IMR-90 (cell line): ENCODE results near the gene VPS33A. TPM values are rescaled to one million over a fixed set of nuclear protein-coding genes. Genes with fewer than 3 reads are reported as not detected.

Experiments used
- ATAC-seq: fragments of 200-7000 bp; cut with Tn5 transposase; 2 replicates; pipeline ENCODE4 v1.9.1; 2020; ENCODE audit warnings: low read depth, mild to moderate bottlenecking, moderate library complexity
- BruUV-seq: library from RNA; stranded (reverse); fragments of 400-500 nt; replicated peaks from 2 replicates; lab custom pipeline; 2021; lab: Mats Ljungman, UMichigan
- CTCF ChIA-PET: fragments of 300-600 bp; formaldehyde crosslinking; extraction: SDS; loops from one replicate; lab custom pipeline; 2021; ENCODE audit warnings: antibody characterized with exemption; lab: Yijun Ruan, JAX
- POLR2A ChIA-PET: fragments of 300-600 bp; sonication (Branson Sonifier 250); formaldehyde crosslinking; loops from one replicate; lab custom pipeline; 2022; ENCODE audit warnings: antibody characterized with exemption; ENCODE audit not compliant: unreplicated experiment; lab: Charles Lee
- DNase-seq: peaks from one replicate; pipeline ENCODE4 v3.0.0; 2013
- H2AFZ ChIP-seq: replicated peaks from 2 replicates; pipeline ENCODE3; 2013; ENCODE audit warnings: low read length, mild to moderate bottlenecking; ENCODE audit not compliant: poor library complexity
- H2AK5ac ChIP-seq: 2 replicates; pipeline ENCODE4 v1.6.1; 2013; ENCODE audit warnings: low read depth, low read length, inconsistent platforms
- H2AK9ac ChIP-seq: replicated peaks from 2 replicates; pipeline ENCODE3; 2013; ENCODE audit warnings: mild to moderate bottlenecking, low read depth, low read length, moderate library complexity; ENCODE audit not compliant: poor library complexity
- H2BK120ac ChIP-seq: 2 replicates; pipeline ENCODE4 v1.6.1; 2013; ENCODE audit warnings: low read depth, low read length, inconsistent platforms
- H2BK15ac ChIP-seq: 3 replicates; pipeline ENCODE4 v1.6.1; 2013; ENCODE audit warnings: low read depth, low read length, inconsistent platforms
- H2BK20ac ChIP-seq: 2 replicates; pipeline ENCODE4 v1.6.1; 2013; ENCODE audit warnings: low read depth, mild to moderate bottlenecking, inconsistent platforms, low read length, moderate library complexity
- H2BK5ac ChIP-seq: 2 replicates; pipeline ENCODE4 v1.6.1; 2013; ENCODE audit warnings: mild to moderate bottlenecking, low read depth, low read length, inconsistent platforms; ENCODE audit not compliant: poor library complexity, severe bottlenecking
- H3K14ac ChIP-seq: replicated peaks from 2 replicates; pipeline ENCODE4 v1.6.1; 2013; ENCODE audit warnings: low read depth, low read length, inconsistent platforms
- H3K18ac ChIP-seq: 2 replicates; pipeline ENCODE4 v1.6.1; 2013; ENCODE audit warnings: low read depth, low read length, control low read depth
- H3K23ac ChIP-seq: 2 replicates; pipeline ENCODE4 v1.6.1; 2013; ENCODE audit warnings: low read depth, low read length, inconsistent platforms
- H3K27ac ChIP-seq: 2 replicates; pipeline ENCODE4 v1.5.1; 2013; ENCODE audit warnings: mild to moderate bottlenecking, control low read depth, low read length; ENCODE audit not compliant: insufficient read depth
- H3K27me3 ChIP-seq: 2 replicates; pipeline ENCODE4 v1.6.1; 2013; ENCODE audit warnings: low read length; ENCODE audit not compliant: control insufficient read depth, insufficient read depth
- H3K36me3 ChIP-seq: 2 replicates; pipeline ENCODE4 v1.6.1; 2013; ENCODE audit warnings: low read length, mixed read lengths; ENCODE audit not compliant: control insufficient read depth, insufficient read depth
- H3K4ac ChIP-seq: 2 replicates; pipeline ENCODE4 v1.6.1; 2013; ENCODE audit warnings: low read depth, low read length, inconsistent platforms
- H3K4me1 ChIP-seq: 2 replicates; pipeline ENCODE4 v1.6.1; 2013; ENCODE audit warnings: low read length, mixed read lengths; ENCODE audit not compliant: control insufficient read depth, insufficient read depth
- H3K4me2 ChIP-seq: 2 replicates; pipeline ENCODE4 v1.6.1; 2013; ENCODE audit warnings: low read depth, mild to moderate bottlenecking, control low read depth, low read length, moderate library complexity
- H3K4me3 ChIP-seq: 2 replicates; pipeline ENCODE4 v1.5.1; 2013; ENCODE audit warnings: low read depth, mild to moderate bottlenecking, control low read depth, low read length, moderate library complexity; ENCODE audit not compliant: insufficient read depth
- H3K56ac ChIP-seq: 2 replicates; pipeline ENCODE4 v1.6.1; 2013; ENCODE audit warnings: low read length, inconsistent platforms; ENCODE audit not compliant: insufficient read depth; ENCODE audit errors: extremely low read depth
- H3K79me1 ChIP-seq, 2 experiments: 2 replicates each; pipeline ENCODE4 v1.6.1; 2013; ENCODE audit warnings: low read length in 2 of 2, inconsistent platforms in 1 of 2, low read depth in 1 of 2
- H3K9ac ChIP-seq: 2 replicates; pipeline ENCODE4 v1.6.1; 2013; ENCODE audit warnings: low read depth, low read length, control low read depth
- H3K9me1 ChIP-seq: 2 replicates; pipeline ENCODE4 v1.6.1; 2013; ENCODE audit warnings: low read length, inconsistent platforms; ENCODE audit not compliant: insufficient read depth
- H3K9me3 ChIP-seq: 2 replicates; pipeline ENCODE4 v1.6.1; 2013; ENCODE audit warnings: low read length; ENCODE audit not compliant: control insufficient read depth, insufficient read depth
- H4K20me1 ChIP-seq: 2 replicates; pipeline ENCODE4 v1.6.1; 2013; ENCODE audit warnings: low read length, inconsistent platforms; ENCODE audit not compliant: insufficient read depth
- H4K5ac ChIP-seq: 2 replicates; pipeline ENCODE4 v1.6.1; 2013; ENCODE audit warnings: mild to moderate bottlenecking, low read depth, low read length, control low read depth
- H4K8ac ChIP-seq, 2 experiments: 2 replicates each; pipeline ENCODE4 v1.6.1; 2013; ENCODE audit warnings: low read depth in 2 of 2, low read length in 2 of 2, control low read depth in 1 of 2, inconsistent platforms in 1 of 2
- H4K91ac ChIP-seq: 2 replicates; pipeline ENCODE4 v1.6.1; 2013; ENCODE audit warnings: low read depth, low read length, inconsistent platforms; ENCODE audit not compliant: insufficient read depth
- BHLHE40 ChIP-seq: fragments of 150-350 bp; IDR thresholded peaks from 2 replicates; pipeline ENCODE4 v1.6.1; 2016; ENCODE audit warnings: mild to moderate bottlenecking, low read depth, low read length
- CEBPB ChIP-seq: IDR thresholded peaks from 2 replicates; pipeline ENCODE4 v1.6.1; 2012; ENCODE audit warnings: low read depth, low read length, improper control_type of control experiment
- ELK1 ChIP-seq: fragments of 150-350 bp; IDR thresholded peaks from 2 replicates; pipeline ENCODE4 v1.6.1; 2016; ENCODE audit warnings: low read depth, mild to moderate bottlenecking, low read length, moderate library complexity, borderline replicate concordance
- FOS ChIP-seq: fragments of 150-350 bp; IDR thresholded peaks from 2 replicates; pipeline ENCODE4 v1.6.1; 2016; ENCODE audit warnings: low read depth, low read length
- MAFK ChIP-seq: IDR thresholded peaks from 2 replicates; pipeline ENCODE4 v1.6.1; 2012; ENCODE audit warnings: low read depth, low read length, improper control_type of control experiment
- NFE2L2 ChIP-seq: fragments of 150-350 bp; IDR thresholded peaks from 2 replicates; pipeline ENCODE4 v1.6.1; 2016; ENCODE audit warnings: low read depth, mild to moderate bottlenecking, low read length
- POLR2A ChIP-seq: IDR thresholded peaks from 2 replicates; pipeline ENCODE4 v1.6.1; 2012; ENCODE audit warnings: mild to moderate bottlenecking, low read depth, low read length
- RCOR1 ChIP-seq: IDR thresholded peaks from 2 replicates; pipeline ENCODE4 v1.6.1; 2012; ENCODE audit warnings: mild to moderate bottlenecking, low read length, improper control_type of control experiment; ENCODE audit not compliant: insufficient replicate concordance
- SMC3 ChIP-seq: fragments of 150-350 bp; IDR thresholded peaks from 2 replicates; pipeline ENCODE4 v1.6.1; 2016; ENCODE audit warnings: low read depth, mild to moderate bottlenecking, antibody characterized with exemption, low read length, moderate library complexity
- USF2 ChIP-seq: fragments of 150-350 bp; IDR thresholded peaks from 2 replicates; pipeline ENCODE4 v1.6.1; 2017; ENCODE audit warnings: mild to moderate bottlenecking, antibody characterized with exemption, low read length, low read depth
- WGBS, 2 experiments: methylation state at CpG; one replicate each; pipeline versions ENCODE4 v1.1.5 to v1.1.7; 2013; ENCODE audit warnings: missing lambda C conversion rate in 2 of 2; ENCODE audit not compliant: insufficient read length in 1 of 2; ENCODE audit errors: extremely low coverage in 2 of 2; 5-methylcytosine and 5-hydroxymethylcytosine counted together
- dilution Hi-C: fragments of 300-500 bp; cut with HindIII; formaldehyde crosslinking; loops from one replicate; pipeline ENCODE4 v1.14.3; 2018; ENCODE audit warnings: low sequenced_read_pairs; ENCODE audit not compliant: unreplicated experiment
- in situ Hi-C: fragments of 300-500 bp; cut with MboI; formaldehyde crosslinking; loops from 3 replicates; pipeline ENCODE4 v1.14.3; 2019; ENCODE audit warnings: low sequenced_read_pairs, inconsistent platforms, mixed read lengths
- intact Hi-C: fragments of 100-400 bp; cut with micrococcal nuclease; formaldehyde crosslinking; loops from 2 replicates; pipeline ENCODE4 v1.10.0; 2022
- polyA plus RNA-seq, 3 experiments: library from polyadenylated mRNA; depleted of rRNA; stranded (reverse); fragments of >200 nt; gene quantifications; 2 replicates each; pipeline ENCODE4 v1.2.3, GENCODE V29; 2012; ENCODE audit warnings: low replicate concordance in 1 of 3
- total RNA-seq: library from RNA; depleted of rRNA; stranded (reverse); fragments of >200 nt; gene quantifications from 2 replicates; pipeline ENCODE4 v1.2.3, GENCODE V29; 2012
- TF ChIP-seq, protein P1 (sequence below): conservative IDR thresholded peaks from 2 replicates; pipeline ENCODE4 v1.5.1; 2012; ENCODE audit warnings: mild to moderate bottlenecking, low read depth, low read length, improper control_type of control experiment

The VPS33A gene
- total and polyA plus RNA-seq, 2 of the 4 experiments (the other 2 are of a cell fraction), result 14.0 to 20.3 TPM

- Histone ChIP-seq H4K20me1 (no peaks in the 10 kb centered on the region), H3K4ac (no peak overlapping the region; the same call in 1 of the 2 replicates), H3K56ac (no peak overlapping the region), H3K4me2 (peak overlapping the region; percentile 43; the same call in 1 of the 2 replicates), H2AK5ac (no peak overlapping the region), H3K79me1 (peaks cover 11 to 20% of the 10 kb centered on the region in 2 experiments), H2BK120ac (no peak overlapping the region), H4K8ac (no peak overlapping the region), H3K27ac (no peak overlapping the region), H3K4me1 (peaks cover 11% of the 10 kb centered on the region), H2AK9ac (no peak overlapping the region), H2BK20ac (no peak overlapping the region), H4K5ac (no peak overlapping the region), H3K27me3 (no peaks in the 10 kb centered on the region), H3K9me1 (peaks cover 7% of the 10 kb centered on the region), H3K23ac (0 out of 2 replicates have a peak overlapping the region, but pooled peaks have one; percentile 17), H2BK5ac (peak overlapping the region; percentile 80), H4K91ac (no peak overlapping the region), H3K18ac (no peak overlapping the region), H2BK15ac (no peak overlapping the region), H3K4me3 (no peak overlapping the region), H3K9ac (no peak overlapping the region), H2AFZ (no peak overlapping the region), H3K36me3 (peaks cover 25% of the 10 kb centered on the region), H3K14ac (0 out of 2 replicates have a peak overlapping the region, but pooled peaks have one; percentile 12), H3K9me3 (no peaks in the 10 kb centered on the region)
- intact Hi-C loops (no loop called here), dilution Hi-C loops (no loop called here), in situ Hi-C loops (no loop called here)
- POLR2A ChIA-PET, result no interaction called here
- TF ChIP-seq SMC3, result no peak
- peak; percentile 23; the same call in 1 of the 2 replicates for TF ChIP-seq CEBPB
- no peak for TF ChIP-seq USF2
- peak; percentile 23; the same call in 1 of the 2 replicates for TF ChIP-seq FOS
- TF ChIP-seq MAFK, result no peak
- no peak for TF ChIP-seq NFE2L2
- no peak for TF ChIP-seq POLR2A
- no peak for TF ChIP-seq BHLHE40
- TF ChIP-seq ELK1, result no peak
- TF ChIP-seq RCOR1, result no peak
- TF ChIP-seq, protein P1, sequence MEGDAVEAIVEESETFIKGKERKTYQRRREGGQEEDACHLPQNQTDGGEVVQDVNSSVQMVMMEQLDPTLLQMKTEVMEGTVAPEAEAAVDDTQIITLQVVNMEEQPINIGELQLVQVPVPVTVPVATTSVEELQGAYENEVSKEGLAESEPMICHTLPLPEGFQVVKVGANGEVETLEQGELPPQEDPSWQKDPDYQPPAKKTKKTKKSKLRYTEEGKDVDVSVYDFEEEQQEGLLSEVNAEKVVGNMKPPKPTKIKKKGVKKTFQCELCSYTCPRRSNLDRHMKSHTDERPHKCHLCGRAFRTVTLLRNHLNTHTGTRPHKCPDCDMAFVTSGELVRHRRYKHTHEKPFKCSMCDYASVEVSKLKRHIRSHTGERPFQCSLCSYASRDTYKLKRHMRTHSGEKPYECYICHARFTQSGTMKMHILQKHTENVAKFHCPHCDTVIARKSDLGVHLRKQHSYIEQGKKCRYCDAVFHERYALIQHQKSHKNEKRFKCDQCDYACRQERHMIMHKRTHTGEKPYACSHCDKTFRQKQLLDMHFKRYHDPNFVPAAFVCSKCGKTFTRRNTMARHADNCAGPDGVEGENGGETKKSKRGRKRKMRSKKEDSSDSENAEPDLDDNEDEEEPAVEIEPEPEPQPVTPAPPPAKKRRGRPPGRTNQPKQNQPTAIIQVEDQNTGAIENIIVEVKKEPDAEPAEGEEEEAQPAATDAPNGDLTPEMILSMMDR, result no peak
- no TSS peak for BruUV-seq
- CTCF ChIA-PET, result interaction anchor here (1.2 to 1.7 kb wide), 2 partner anchors 28 to 91 kb away, joined by 3 to 4 read pairs; no protein-coding TSS in a partner anchor
- no CpG with 5 or more reads among the region's 1 CpG for WGBS, 2 experiments
- ATAC-seq (peak; percentile 72), DNase-seq (peak; percentile 67)
These were observed 42.5 kb upstream of the VPS33A start for GRCh38 chr12:122308811-122309210.
